Heart left ventricle (tissue), 16 donors: Measurements from ENCODE around the gene SNTB2. TPM values are rescaled to one million over a fixed set of nuclear protein-coding genes. Genes with fewer than 3 reads are reported as not detected.

ENCODE experiments used
- ATAC-seq, 4 donors: fragments of 200-7000 bp; cut with Tn5 transposase; one replicate each; pipeline ENCODE4 v1.9.1; 2020 to 2022; ENCODE audit warnings: moderate library complexity in 4 of 4, mild to moderate bottlenecking in 3 of 4, moderate number of reproducible peaks in 1 of 4
- DNase-seq, 5 donors: peaks; one replicate each; pipeline ENCODE4 v3.0.0-alpha.2; 2020
- H3K27ac ChIP-seq, 12 donors: fragments of 200-600 bp; sonication (generic) in 4 of 12; one replicate each; pipeline versions ENCODE4 v1.5.0 to v1.8.0; 2016 to 2022; ENCODE audit warnings: mild to moderate bottlenecking in 2 of 12
- H3K27me3 ChIP-seq, 9 donors: fragments of 200-600 bp; sonication (generic) in 2 of 9; one replicate each; pipeline versions ENCODE4 v1.5.1 to v1.8.0; 2016 to 2022; ENCODE audit warnings: mild to moderate bottlenecking in 3 of 9
- H3K36me3 ChIP-seq, 9 donors: fragments of 200-600 bp; sonication (generic) in 2 of 9; one replicate each; pipeline versions ENCODE4 v1.5.0 to v1.8.0; 2018 to 2022; ENCODE audit warnings: mild to moderate bottlenecking in 2 of 9
- H3K4me1 ChIP-seq, 12 donors: fragments of 200-600 bp; sonication (generic) in 4 of 12; one replicate each; pipeline versions ENCODE4 v1.5.0 to v1.8.0; 2016 to 2022; ENCODE audit warnings: mild to moderate bottlenecking in 3 of 12
- H3K4me3 ChIP-seq, 12 donors: fragments of 200-600 bp; sonication (generic) in 4 of 12; one replicate each; pipeline versions ENCODE4 v1.5.0 to v1.8.0; 2017 to 2022; ENCODE audit warnings: mild to moderate bottlenecking in 9 of 12, moderate library complexity in 4 of 12
- H3K9me3 ChIP-seq, 12 donors: fragments of 200-600 bp; sonication (generic) in 4 of 12; one replicate each; pipeline versions ENCODE4 v1.5.0 to v1.8.0; 2016 to 2022; ENCODE audit warnings: mild to moderate bottlenecking in 1 of 12
- POLR2A ChIP-seq, 2 donors: fragments of 450-650 bp; IDR thresholded peaks; one replicate each; pipeline ENCODE4 v1.6.1; 2017; ENCODE audit warnings: antibody characterized with exemption in 2 of 2, mild to moderate bottlenecking in 2 of 2, moderate library complexity in 2 of 2
- WGBS, 4 donors: extraction: QIAGEN DNeasy Blood & Tissue Kit in 2 of 4; methylation state at CpG; one replicate each; pipeline versions ENCODE4 v1.1.5 to v1.1.7; 2013 to 2018; 5-methylcytosine and 5-hydroxymethylcytosine counted together
- intact Hi-C, 10 donors: fragments of 100-400 bp; cut with DNase I; formaldehyde crosslinking; loops; one replicate each; pipeline versions ENCODE4 v1.11.1 to v1.14.2; 2022
- polyA plus RNA-seq, 2 donors: library from polyadenylated mRNA; stranded (reverse); fragments of 200-250 nt; gene quantifications; one replicate each; pipeline ENCODE4 v1.2.3, GENCODE V29; 2013
- total RNA-seq, 9 donors: library from RNA; depleted of rRNA in 2 of 9; stranded (reverse); fragments of >200 nt in 2 of 9; fragmentation: NEBNext Ultra II Directional in 3 of 9; extraction: Animal tissue kit (Norgen Biotek cat#: 25700) in 3 of 9; gene quantifications; one replicate each; pipeline versions ENCODE4 v1.1.0 to v1.2.4, GENCODE V29; 2016 to 2023
- TF ChIP-seq, protein P1 (sequence below), 12 donors: fragments of 200-600 bp; sonication (generic) in 4 of 12; IDR thresholded peaks; one replicate each; pipeline versions ENCODE4 v1.5.0 to v1.8.0; 2018 to 2022; ENCODE audit warnings: antibody characterized with exemption in 12 of 12, mild to moderate bottlenecking in 5 of 12
- donor health status: ischemic (EF 13 %, LVEDD 7.1; RV severe dilation, severe dysfunction).
- donor health status: healthy with polysubstance abuse.
- donor health status: DM: no; HTN: yes; CAD: no.
- donor health status: DM: no; HTN: no; CAD: no.
- donor health status: ischemic (EF 25% LVEDD 6.9; RV normal size, moderate dysfunction).
- donor health status: ischemic (EF 25% LVEDD 5.7; RV mildly dilated, moderate dysfunction).
- donor health status: healthy.
- donor health status: DM: yes; HTN: yes; CAD: no.
- donor health status: ischemic (EF 35%, LVEDD 5.7; RV mildly dilated, moderate dysfunction).
- donor health status: nonischemic (EF 11% LVEDD 7.7; RV severe dilation, severe dysfunction).
- donor health status: DM: yes; HTN: yes; CAD: no.
- donor health status: PGD.
- donor health status: ischemic (EF 29% LVEDD 5.4; RV normal size, mild dysfunction).
- donor health status: nonischemic (EF 23%, LVEDD 6.1; RV moderate dilation, normal function).

SNTB2 gene
- total and polyA plus RNA-seq, 11 donors: 2.2 to 28.5 (median 13.0) TPM

DNA sequence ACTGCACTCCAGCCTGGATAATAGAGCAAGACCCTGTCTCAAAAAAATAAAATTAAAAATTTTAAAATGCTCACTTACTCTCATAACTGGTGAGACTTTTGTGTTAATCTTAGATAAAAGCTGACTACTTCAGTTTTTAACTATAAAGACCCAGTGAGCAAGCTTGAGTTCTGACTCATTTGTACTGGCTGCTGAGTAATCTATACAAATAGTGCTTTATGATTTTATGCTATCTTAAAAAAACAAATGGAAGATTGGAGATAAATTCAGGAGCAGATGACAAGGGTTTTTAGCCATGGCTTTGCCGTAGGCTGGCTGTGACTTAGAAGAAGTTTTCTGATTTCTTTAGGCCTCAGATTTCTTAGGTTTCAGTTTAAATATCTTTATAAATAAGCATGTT is 30.5 kb downstream of the SNTB2 start:
- Histone ChIP-seq H3K27me3 (no peaks in the 10 kb centered on the region), H3K27ac (no peak overlapping the region), H3K4me1 (peaks cover 0 to 10% (median 0%) of the 10 kb centered on the region in 12 donors), H3K36me3 (no peaks in the 10 kb centered on the region), H3K9me3 (no peaks in the 10 kb centered on the region), H3K4me3 (no peak overlapping the region)
- TF ChIP-seq, protein P1, sequence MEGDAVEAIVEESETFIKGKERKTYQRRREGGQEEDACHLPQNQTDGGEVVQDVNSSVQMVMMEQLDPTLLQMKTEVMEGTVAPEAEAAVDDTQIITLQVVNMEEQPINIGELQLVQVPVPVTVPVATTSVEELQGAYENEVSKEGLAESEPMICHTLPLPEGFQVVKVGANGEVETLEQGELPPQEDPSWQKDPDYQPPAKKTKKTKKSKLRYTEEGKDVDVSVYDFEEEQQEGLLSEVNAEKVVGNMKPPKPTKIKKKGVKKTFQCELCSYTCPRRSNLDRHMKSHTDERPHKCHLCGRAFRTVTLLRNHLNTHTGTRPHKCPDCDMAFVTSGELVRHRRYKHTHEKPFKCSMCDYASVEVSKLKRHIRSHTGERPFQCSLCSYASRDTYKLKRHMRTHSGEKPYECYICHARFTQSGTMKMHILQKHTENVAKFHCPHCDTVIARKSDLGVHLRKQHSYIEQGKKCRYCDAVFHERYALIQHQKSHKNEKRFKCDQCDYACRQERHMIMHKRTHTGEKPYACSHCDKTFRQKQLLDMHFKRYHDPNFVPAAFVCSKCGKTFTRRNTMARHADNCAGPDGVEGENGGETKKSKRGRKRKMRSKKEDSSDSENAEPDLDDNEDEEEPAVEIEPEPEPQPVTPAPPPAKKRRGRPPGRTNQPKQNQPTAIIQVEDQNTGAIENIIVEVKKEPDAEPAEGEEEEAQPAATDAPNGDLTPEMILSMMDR (IDR thresholded peaks at IDR 0.05): no peak
- no peak for TF ChIP-seq POLR2A (IDR thresholded peaks at IDR 0.05)
- no peak for DNase-seq
- 87 to 94% (median 92%) methylated on average over 1 of the region's 1 CpG for WGBS, 4 donors
- ATAC-seq: no peak
- intact Hi-C loops: no loop called here

- H3K4me3 ChIP-seq: no peak overlapping the region
- no peaks in the 10 kb centered on the region for H3K9me3 ChIP-seq
- WGBS, 4 donors: 96 to 100% (median 97%) methylated on average over 1 of the region's 1 CpG
- no peak for DNase-seq
- H3K27me3 ChIP-seq: no peaks in the 10 kb centered on the region
- intact Hi-C loops: no loop called here
- no peak overlapping the region for H3K27ac ChIP-seq
- H3K36me3 ChIP-seq: no peaks in the 10 kb centered on the region
- TF ChIP-seq, protein P1 (IDR thresholded peaks at IDR 0.05): no peak
- TF ChIP-seq POLR2A (IDR thresholded peaks at IDR 0.05): no peak
- ATAC-seq: no peak
- H3K4me1 ChIP-seq: peaks cover 0 to 12% (median 0%) of the 10 kb centered on the region in 12 donors
Measured at GRCh38 chr16:69219279-69219678, 32.3 kb downstream of the SNTB2 start.

DNA sequence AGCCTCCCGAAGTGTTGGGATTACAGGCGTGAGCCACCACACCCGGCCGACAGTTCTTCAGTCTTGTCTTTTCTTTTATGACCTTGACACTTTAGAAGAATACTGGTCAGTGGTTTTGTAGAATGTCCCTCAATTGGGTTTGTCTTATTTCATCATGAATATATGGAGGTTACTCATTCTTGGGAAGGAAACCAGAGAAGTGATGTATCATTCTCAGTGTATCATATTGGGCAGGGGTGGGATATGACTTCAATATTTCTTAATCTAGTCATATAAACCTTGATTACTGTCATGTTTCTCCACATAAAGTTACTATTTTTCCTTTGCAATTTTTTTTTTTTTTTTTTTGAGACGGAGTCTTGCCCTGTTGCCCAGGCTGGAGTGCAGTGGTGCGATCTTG is 36.9 kb downstream of the SNTB2 start:
- H3K27ac ChIP-seq: peak overlapping the region in 1 of 12 donors; percentile 51
- H3K4me3 ChIP-seq: no peak overlapping the region
- TF ChIP-seq, protein P1 (IDR thresholded peaks at IDR 0.05): no peak
- TF ChIP-seq POLR2A (IDR thresholded peaks at IDR 0.05): no peak
- no peaks in the 10 kb centered on the region for H3K36me3 ChIP-seq
- H3K9me3 ChIP-seq: no peaks in the 10 kb centered on the region
- peaks cover 0 to 12% (median 1%) of the 10 kb centered on the region in 12 donors for H3K4me1 ChIP-seq
- no peak for ATAC-seq
- no peak for DNase-seq
- no peaks in the 10 kb centered on the region for H3K27me3 ChIP-seq
- 88 to 99% (median 98%) methylated on average over 6 of the region's 6 CpGs for WGBS, 4 donors
- intact Hi-C loops: no loop called here

DNA sequence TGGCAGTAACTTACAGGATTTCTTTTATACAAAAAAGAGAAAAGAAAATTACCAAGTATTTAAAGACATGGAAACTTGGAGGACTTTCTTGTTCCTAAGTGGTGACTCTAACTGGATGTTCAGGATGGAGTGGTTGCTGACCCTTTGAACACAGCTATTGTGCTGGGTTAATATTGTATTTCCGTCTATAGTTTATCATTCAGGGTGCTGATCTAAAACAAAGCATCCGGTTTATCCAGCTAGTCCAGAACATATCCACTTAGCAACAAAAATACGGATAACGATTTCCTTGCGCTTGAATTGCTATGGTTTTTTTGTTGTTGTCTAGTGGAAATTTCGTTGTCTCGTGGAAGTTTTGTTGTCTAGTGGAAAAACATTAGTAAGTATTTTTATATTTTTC is 38.2 kb downstream of the SNTB2 start:
- 63 to 83% (median 71%) methylated on average over 7 of the region's 7 CpGs for WGBS, 4 donors
- peak; percentile 57 to 94 (median 67) for ATAC-seq
- intact Hi-C loops: no loop called here
- DNase-seq: no peak
- peak overlapping the region in 9 of 12 donors; percentile 14 to 66 (median 36) for H3K27ac ChIP-seq
- no peaks in the 10 kb centered on the region for H3K27me3 ChIP-seq
- H3K4me1 ChIP-seq: peaks cover 0 to 12% (median 1%) of the 10 kb centered on the region in 12 donors
- H3K9me3 ChIP-seq: no peaks in the 10 kb centered on the region
- TF ChIP-seq POLR2A (IDR thresholded peaks at IDR 0.05): no peak
- TF ChIP-seq, protein P1 (IDR thresholded peaks at IDR 0.05): no peak
- H3K36me3 ChIP-seq: no peaks in the 10 kb centered on the region
- H3K4me3 ChIP-seq: no peak overlapping the region
